Smooth muscle cell (in vitro differentiated cells): Measurements from ENCODE around the gene MORN3. TPM values are rescaled to one million over a fixed set of nuclear protein-coding genes. Genes with fewer than 3 reads are reported as not detected.
A peak's percentile ranks its signal among the peaks of the same experiment; 100 is the strongest.

Experiments used
- DNase-seq: peaks from one replicate; lab custom pipeline; 2025; ENCODE audit not compliant: unreplicated experiment; lab: John Stamatoyannopoulos, UW
- H2AFZ ChIP-seq: fragments of 200-600 bp; sonication (generic); 2 replicates; pipeline ENCODE4 v1.6.0; 2016; ENCODE audit warnings: antibody characterized with exemption, low read depth, mild to moderate bottlenecking
- H3F3A ChIP-seq: fragments of 200-600 bp; sonication (generic); 2 replicates; pipeline ENCODE4 v1.6.0; 2017; ENCODE audit warnings: antibody characterized with exemption, low read depth
- H3K27ac ChIP-seq: fragments of 200-600 bp; sonication (generic); 2 replicates; pipeline ENCODE4 v1.5.1; 2016; ENCODE audit warnings: low read depth, mild to moderate bottlenecking
- H3K27me3 ChIP-seq: fragments of 200-600 bp; sonication (generic); 2 replicates; pipeline ENCODE4 v1.6.1; 2016; ENCODE audit warnings: low read depth, mild to moderate bottlenecking
- H3K36me3 ChIP-seq: fragments of 200-600 bp; sonication (generic); 2 replicates; pipeline ENCODE4 v1.5.1; 2016; ENCODE audit warnings: low read depth
- H3K4me1 ChIP-seq: fragments of 200-600 bp; sonication (generic); 2 replicates; pipeline ENCODE4 v1.5.1; 2016; ENCODE audit warnings: low read depth
- H3K4me2 ChIP-seq: fragments of 200-600 bp; sonication (generic); 2 replicates; pipeline ENCODE4 v1.6.0; 2016; ENCODE audit warnings: mild to moderate bottlenecking
- H3K4me3 ChIP-seq: fragments of 200-600 bp; sonication (generic); 2 replicates; pipeline ENCODE4 v1.5.1; 2016; ENCODE audit warnings: mild to moderate bottlenecking
- H3K79me2 ChIP-seq: fragments of 200-600 bp; sonication (generic); 2 replicates; pipeline ENCODE4 v1.6.0; 2016; ENCODE audit warnings: low read depth, mild to moderate bottlenecking
- H3K9ac ChIP-seq: fragments of 200-600 bp; sonication (generic); 2 replicates; pipeline ENCODE4 v1.6.0; 2016; ENCODE audit warnings: low read depth
- H3K9me3 ChIP-seq: fragments of 200-600 bp; sonication (generic); replicated peaks from 2 replicates; pipeline ENCODE4 v1.5.1; 2016; ENCODE audit warnings: low read depth
- H4K20me1 ChIP-seq: fragments of 200-600 bp; sonication (generic); 2 replicates; pipeline ENCODE4 v1.6.0; 2016; ENCODE audit warnings: low read depth
- CTCF ChIP-seq: fragments of 200-600 bp; sonication (generic); IDR thresholded peaks from 2 replicates; pipeline ENCODE4 v1.5.1; 2017; ENCODE audit warnings: borderline replicate concordance, mild to moderate bottlenecking, antibody characterized with exemption; ENCODE audit not compliant: insufficient read depth, poor library complexity, severe bottlenecking
- WGBS: methylation state at CpG from one replicate; pipeline ENCODE4 v1.1.7; 2016; ENCODE audit warnings: low lambda C conversion rate; 5-methylcytosine and 5-hydroxymethylcytosine counted together
- polyA plus RNA-seq: library from polyadenylated mRNA; unstranded; fragments of >200 nt; fragmentation: Nextera tagmentation; extraction: Ambion mirVana; gene quantifications from 2 replicates; pipeline ENCODE4 v1.2.1, GENCODE V29; 2016
- total RNA-seq: library from RNA; depleted of rRNA; stranded (reverse); fragments of >200 nt; gene quantifications from 2 replicates; pipeline ENCODE4 v1.2.3, GENCODE V29; 2014

The MORN3 gene
- total and polyA plus RNA-seq, 2 experiments from 2014 or later, result 0.18 to 2.0 TPM

DNA sequence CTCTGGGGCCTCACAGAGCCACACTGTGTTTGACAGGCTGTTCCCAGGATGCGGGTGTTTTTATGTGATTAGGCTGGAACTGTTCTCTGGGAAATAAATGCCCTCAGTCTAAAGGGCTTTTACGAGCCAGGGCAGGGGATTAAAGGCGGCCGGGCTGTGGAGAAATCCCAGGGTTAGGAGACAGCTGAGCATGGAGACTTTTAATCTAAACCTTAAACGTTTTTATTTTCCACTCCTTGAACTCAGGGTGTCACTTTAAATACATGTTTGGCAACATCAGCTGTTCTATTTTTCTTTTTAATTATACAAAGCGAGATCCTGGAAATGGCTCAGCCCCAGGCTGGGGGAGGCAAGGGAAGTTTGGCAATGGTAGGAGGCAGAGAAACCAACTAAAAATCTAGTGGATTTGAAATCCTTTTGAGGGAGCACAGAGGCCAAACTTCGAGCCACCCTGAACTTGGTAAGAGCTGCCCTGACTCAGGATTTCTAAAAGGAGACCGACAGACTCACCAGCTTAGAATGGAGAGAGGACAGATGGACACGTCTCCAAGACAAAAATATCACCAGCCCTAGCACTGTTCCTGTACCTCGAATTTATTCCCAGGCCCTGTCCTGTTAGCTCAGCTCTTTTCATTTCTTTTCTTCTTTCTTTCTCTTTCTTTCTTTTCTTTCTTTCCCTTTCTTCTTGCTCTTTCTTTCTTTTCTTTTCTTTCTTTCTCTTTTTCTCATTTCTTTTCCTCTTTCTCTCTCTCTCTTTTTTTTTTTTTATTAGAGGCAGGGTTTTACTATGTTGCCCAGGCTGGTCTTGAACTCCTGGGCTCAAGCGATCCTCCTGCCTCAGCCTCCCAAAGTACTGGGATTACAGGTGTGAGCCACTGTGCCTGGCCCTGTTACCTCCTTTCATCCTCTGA lies 59.0 kb downstream of the MORN3 start:
- 21% methylated on average over 11 of the region's 11 CpGs for WGBS
- Histone ChIP-seq H3K9ac (peak overlapping the region; percentile 57), H2AFZ (peak overlapping the region; percentile 96), H4K20me1 (no peaks in the 10 kb centered on the region), H3K27ac (peak overlapping the region; percentile 80), H3K4me1 (peaks cover 10% of the 10 kb centered on the region), H3K9me3 (no peaks in the 10 kb centered on the region), H3K4me3 (peak overlapping the region; percentile 32), H3K27me3 (no peaks in the 10 kb centered on the region), H3K36me3 (no peaks in the 10 kb centered on the region), H3K79me2 (no peaks in the 10 kb centered on the region), H3K4me2 (peak overlapping the region; percentile 78), H3F3A (peaks cover 10% of the 10 kb centered on the region)
- TF ChIP-seq CTCF, result no peak
- peak; percentile 6 for DNase-seq

- TF ChIP-seq CTCF, result no peak
- 94% methylated on average over 6 of the region's 6 CpGs for WGBS
- H3K4me1 ChIP-seq, result peaks cover 10% of the 10 kb centered on the region
These were observed 61.2 kb downstream of the MORN3 start for GRCh38 chr12:121608301-121608700.

DNA sequence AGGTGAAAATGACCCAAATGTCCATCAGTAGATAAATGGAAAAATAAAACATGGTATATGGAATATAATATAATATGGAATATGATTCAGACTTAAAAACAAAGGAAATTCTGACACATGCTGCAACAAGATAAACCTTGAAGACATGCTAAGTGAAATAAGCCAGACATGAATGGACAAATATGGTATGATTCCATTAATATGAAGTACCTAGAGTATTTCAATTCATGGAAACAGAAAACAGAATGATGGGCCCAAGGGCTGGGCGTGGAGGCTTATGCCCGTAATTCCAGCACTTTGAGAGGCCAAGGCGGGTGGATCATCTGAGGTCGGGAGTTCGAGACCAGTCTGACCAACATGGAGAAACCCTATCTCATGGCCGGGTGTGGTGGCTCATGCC lies 65.9 kb downstream of the MORN3 start:
- H4K20me1 ChIP-seq, result no peaks in the 10 kb centered on the region
- H3F3A ChIP-seq, result no peaks in the 10 kb centered on the region
- no peak overlapping the region for H3K27ac ChIP-seq
- H3K27me3 ChIP-seq, result no peaks in the 10 kb centered on the region
- H2AFZ ChIP-seq, result no peak overlapping the region
- H3K4me1 ChIP-seq, result no peaks in the 10 kb centered on the region
- H3K4me2 ChIP-seq, result no peak overlapping the region
- H3K4me3 ChIP-seq, result no peak overlapping the region
- H3K9me3 ChIP-seq, result no peaks in the 10 kb centered on the region
- 96% methylated on average over 6 of the region's 6 CpGs for WGBS
- no peaks in the 10 kb centered on the region for H3K36me3 ChIP-seq
- DNase-seq, result no peak
- H3K79me2 ChIP-seq, result no peaks in the 10 kb centered on the region
- H3K9ac ChIP-seq, result no peak overlapping the region
- TF ChIP-seq CTCF, result no peak

More at GRCh38 chr12:121608301-121608700, 61.2 kb downstream of the MORN3 start:
- no peaks in the 10 kb centered on the region for H3K79me2 ChIP-seq
- no peaks in the 10 kb centered on the region for H3K27me3 ChIP-seq
- no peak overlapping the region for H3K4me2 ChIP-seq
- no peak for DNase-seq
- H3F3A ChIP-seq, result peaks cover 10% of the 10 kb centered on the region
- no peaks in the 10 kb centered on the region for H3K36me3 ChIP-seq
- no peak overlapping the region for H2AFZ ChIP-seq
- H4K20me1 ChIP-seq, result no peaks in the 10 kb centered on the region
- no peaks in the 10 kb centered on the region for H3K9me3 ChIP-seq
- no peak overlapping the region for H3K9ac ChIP-seq
- no peak overlapping the region for H3K27ac ChIP-seq
- H3K4me3 ChIP-seq, result no peak overlapping the region
